Caco-2 (cell line): ENCODE results near the gene GNGT2. TPM values are rescaled to one million over a fixed set of nuclear protein-coding genes. Genes with fewer than 3 reads are reported as not detected.

Experiments
- BruUV-seq: library from RNA; stranded (reverse); fragments of 400-500 nt; replicated peaks from 2 replicates; lab custom pipeline; 2021; lab: Mats Ljungman, UMichigan
- CTCF ChIA-PET: fragments of 300-600 bp; sonication (Branson Sonifier 250); formaldehyde crosslinking; loops from one replicate; lab custom pipeline; 2022; ENCODE audit warnings: antibody characterized with exemption; lab: Charles Lee
- POLR2A ChIA-PET: fragments of 300-600 bp; sonication (Branson Sonifier 250); formaldehyde crosslinking; loops from one replicate; lab custom pipeline; 2022; ENCODE audit warnings: antibody characterized with exemption; lab: Charles Lee
- DNase-seq, 2 experiments: peaks; one replicate each; pipeline versions ENCODE4 v3.0.0 to v3.0.0-alpha.2; 2020 to 2022
- H3K27me3 ChIP-seq: replicated peaks from 2 replicates; pipeline ENCODE4 v1.6.0; 2011; ENCODE audit warnings: low read length; ENCODE audit not compliant: control insufficient read depth, insufficient read depth
- H3K36me3 ChIP-seq: 2 replicates; pipeline ENCODE4 v1.5.1; 2011; ENCODE audit warnings: low read length; ENCODE audit not compliant: control insufficient read depth, insufficient read depth
- H3K4me1 ChIP-seq: fragments of 250-450 bp; sonication (Bioruptor Pico); 2 replicates; pipeline ENCODE4 v1.5.1; 2020; ENCODE audit warnings: mild to moderate bottlenecking
- H3K4me3 ChIP-seq: 2 replicates; pipeline ENCODE4 v1.5.1; 2011; ENCODE audit warnings: low read depth, mild to moderate bottlenecking, control low read depth, low read length
- H3K9me3 ChIP-seq: fragments of 250-450 bp; sonication (Bioruptor Pico); 2 replicates; pipeline ENCODE4 v1.5.1; 2020; ENCODE audit warnings: mild to moderate bottlenecking, moderate library complexity
- H3K27ac Mint-ChIP-seq: one replicate; pipeline ENCODE4 v1.8.0; 2022; ENCODE audit warnings: mixed read lengths; ENCODE audit not compliant: unreplicated experiment
- H3K27me3 Mint-ChIP-seq: one replicate; pipeline ENCODE4 v1.8.0; 2022; ENCODE audit warnings: mixed read lengths; ENCODE audit not compliant: insufficient read depth, unreplicated experiment
- H3K36me3 Mint-ChIP-seq: one replicate; pipeline ENCODE4 v1.8.0; 2022; ENCODE audit warnings: mild to moderate bottlenecking, mixed read lengths; ENCODE audit not compliant: insufficient read depth, unreplicated experiment
- H3K4me1 Mint-ChIP-seq: one replicate; pipeline ENCODE4 v1.8.0; 2022; ENCODE audit warnings: low read depth, mixed read lengths; ENCODE audit not compliant: unreplicated experiment
- H3K4me3 Mint-ChIP-seq: one replicate; pipeline ENCODE4 v1.8.0; 2022; ENCODE audit warnings: mild to moderate bottlenecking, moderate library complexity, mixed read lengths; ENCODE audit not compliant: unreplicated experiment
- H3K9me3 Mint-ChIP-seq: one replicate; pipeline ENCODE4 v1.8.0; 2022; ENCODE audit warnings: mixed read lengths; ENCODE audit not compliant: unreplicated experiment
- intact Hi-C: fragments of 100-400 bp; cut with micrococcal nuclease; formaldehyde crosslinking; loops from one replicate; pipeline ENCODE4 v1.10.0; 2022; ENCODE audit not compliant: unreplicated experiment
- total RNA-seq: library from RNA; stranded (reverse); gene quantifications from 2 replicates; pipeline ENCODE4 v1.2.3, GENCODE V29; 2022
- TF ChIP-seq, protein P1 (sequence below), 2 experiments: fragments of 200-600 bp in 1 of 2; IDR thresholded peaks; 1 replicate in 1 of 2; 2 replicates in 1 of 2; pipeline versions ENCODE4 v1.5.1 to v1.8.0; 2011 to 2022; ENCODE audit warnings: antibody characterized with exemption in 1 of 2, control low read depth in 1 of 2, inconsistent platforms in 1 of 2, low read depth in 1 of 2, low read length in 1 of 2, mild to moderate bottlenecking in 1 of 2, moderate library complexity in 1 of 2; ENCODE audit not compliant: insufficient read depth in 1 of 2, severe bottlenecking in 1 of 2, unreplicated experiment in 1 of 2

The GNGT2 gene
- total RNA-seq, 1 experiment from 2014 or later: not detected

DNA sequence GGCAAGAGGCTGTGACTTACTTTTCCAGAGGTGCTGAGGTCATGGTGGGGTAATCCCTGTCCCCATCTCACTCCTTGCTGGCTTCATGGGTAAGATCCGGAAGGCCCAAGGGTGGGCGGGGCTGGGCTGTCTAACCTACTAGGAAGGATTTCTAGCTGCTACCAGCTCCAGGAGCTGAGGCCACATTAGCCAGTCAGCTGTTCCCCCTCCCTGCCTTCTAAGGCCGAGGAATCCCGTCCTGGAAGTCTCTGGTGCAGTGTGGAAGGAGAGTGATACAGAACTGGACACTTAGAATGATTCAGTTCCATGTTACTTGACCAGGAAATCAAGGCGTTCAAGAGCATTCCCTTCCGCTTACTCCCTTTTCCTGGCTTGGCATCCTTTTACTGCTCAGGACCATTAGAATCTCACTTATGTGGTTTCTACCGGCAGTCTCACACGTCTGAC, 8.9 kb downstream of the GNGT2 start:
- H3K9me3 Mint-ChIP-seq: no peaks in the 10 kb centered on the region
- no peak overlapping the region for H3K4me3 Mint-ChIP-seq
- Histone ChIP-seq H3K4me1 (peaks cover 9% of the 10 kb centered on the region), H3K9me3 (no peaks in the 10 kb centered on the region), H3K36me3 (no peaks in the 10 kb centered on the region), H3K27me3 (no peaks in the 10 kb centered on the region; the same call in 1 of the 2 replicates), H3K4me3 (no peak overlapping the region)
- POLR2A ChIA-PET: no interaction called here
- TF ChIP-seq, protein P1, sequence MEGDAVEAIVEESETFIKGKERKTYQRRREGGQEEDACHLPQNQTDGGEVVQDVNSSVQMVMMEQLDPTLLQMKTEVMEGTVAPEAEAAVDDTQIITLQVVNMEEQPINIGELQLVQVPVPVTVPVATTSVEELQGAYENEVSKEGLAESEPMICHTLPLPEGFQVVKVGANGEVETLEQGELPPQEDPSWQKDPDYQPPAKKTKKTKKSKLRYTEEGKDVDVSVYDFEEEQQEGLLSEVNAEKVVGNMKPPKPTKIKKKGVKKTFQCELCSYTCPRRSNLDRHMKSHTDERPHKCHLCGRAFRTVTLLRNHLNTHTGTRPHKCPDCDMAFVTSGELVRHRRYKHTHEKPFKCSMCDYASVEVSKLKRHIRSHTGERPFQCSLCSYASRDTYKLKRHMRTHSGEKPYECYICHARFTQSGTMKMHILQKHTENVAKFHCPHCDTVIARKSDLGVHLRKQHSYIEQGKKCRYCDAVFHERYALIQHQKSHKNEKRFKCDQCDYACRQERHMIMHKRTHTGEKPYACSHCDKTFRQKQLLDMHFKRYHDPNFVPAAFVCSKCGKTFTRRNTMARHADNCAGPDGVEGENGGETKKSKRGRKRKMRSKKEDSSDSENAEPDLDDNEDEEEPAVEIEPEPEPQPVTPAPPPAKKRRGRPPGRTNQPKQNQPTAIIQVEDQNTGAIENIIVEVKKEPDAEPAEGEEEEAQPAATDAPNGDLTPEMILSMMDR (IDR thresholded peaks at IDR 0.05; ENCODE audit: insufficient read depth in 1 of 2, low read depth in 1 of 2, low read length in 1 of 2, severe bottlenecking in 1 of 2, unreplicated experiment in 1 of 2): no peak
- DNase-seq: no peak
- intact Hi-C loops: no loop called here
- H3K27ac Mint-ChIP-seq: no peak overlapping the region
- H3K27me3 Mint-ChIP-seq: peaks cover 3% of the 10 kb centered on the region
- CTCF ChIA-PET: interaction anchor here (0.5 to 1.2 kb wide), 2 partner anchors 21 to 106 kb away, joined by 3 to 4 read pairs; no protein-coding TSS in a partner anchor
- BruUV-seq: no TSS peak
- H3K4me1 Mint-ChIP-seq: peaks cover 4% of the 10 kb centered on the region
- no peaks in the 10 kb centered on the region for H3K36me3 Mint-ChIP-seq

DNA sequence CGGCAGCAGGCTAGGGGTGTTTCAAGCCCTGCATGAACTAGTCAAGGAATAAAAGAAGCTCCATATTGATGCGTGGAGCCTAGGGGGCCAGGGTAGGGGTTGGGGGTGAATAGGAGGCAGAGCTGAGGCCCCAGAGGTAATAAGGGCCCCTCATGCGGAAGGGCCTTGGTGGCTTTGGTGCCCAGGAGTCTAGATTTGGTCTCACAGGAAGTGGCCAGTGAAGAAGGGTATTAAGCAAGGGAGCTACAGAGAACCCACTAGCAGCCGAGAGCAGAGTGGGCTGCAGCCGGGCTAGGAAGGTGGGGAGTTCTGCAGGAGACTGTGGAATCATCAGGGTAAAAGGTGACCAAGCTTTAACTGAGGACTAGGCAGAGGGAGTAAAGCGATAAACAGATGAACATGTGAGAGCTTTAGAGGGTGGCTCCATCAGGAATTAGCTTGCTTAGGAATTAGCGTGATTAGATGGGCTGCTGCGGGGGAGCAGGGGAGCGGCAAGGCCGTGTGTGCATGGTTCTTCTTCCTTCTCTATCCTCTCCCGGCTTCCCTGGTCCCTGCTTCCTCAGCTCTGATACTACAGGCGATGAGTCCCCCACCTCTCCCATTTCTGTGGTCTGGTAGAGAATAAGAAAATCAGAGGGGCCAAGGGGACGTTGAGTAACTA, 9.8 kb downstream of the GNGT2 start:
- no peaks in the 10 kb centered on the region for H3K9me3 Mint-ChIP-seq
- no TSS peak for BruUV-seq
- TF ChIP-seq, protein P1 (IDR thresholded peaks at IDR 0.05; ENCODE audit: insufficient read depth in 1 of 2, low read depth in 1 of 2, low read length in 1 of 2, severe bottlenecking in 1 of 2, unreplicated experiment in 1 of 2): no peak
- ChIA-PET CTCF (interaction anchor here (0.6 to 2.1 kb wide), 4 partner anchors 12 to 168 kb away, joined by 3 to 7 read pairs (median 3); no protein-coding TSS in a partner anchor), POLR2A (interaction anchor here (0.5 kb wide), 1 partner anchor 51 kb away, joined by 4 read pairs; no protein-coding TSS in a partner anchor)
- no peaks in the 10 kb centered on the region for H3K9me3 ChIP-seq
- peaks cover 9% of the 10 kb centered on the region for H3K4me1 ChIP-seq
- H3K4me3 ChIP-seq: no peak overlapping the region
- no peaks in the 10 kb centered on the region for H3K36me3 ChIP-seq
- H3K27me3 ChIP-seq: no peaks in the 10 kb centered on the region; the same call in 1 of the 2 replicates
- no peak overlapping the region for H3K4me3 Mint-ChIP-seq
- H3K27ac Mint-ChIP-seq: no peak overlapping the region
- intact Hi-C loops: no loop called here
- peaks cover 3% of the 10 kb centered on the region for H3K27me3 Mint-ChIP-seq
- H3K36me3 Mint-ChIP-seq: no peaks in the 10 kb centered on the region
- H3K4me1 Mint-ChIP-seq: peaks cover 7% of the 10 kb centered on the region
- no peak for DNase-seq

DNA sequence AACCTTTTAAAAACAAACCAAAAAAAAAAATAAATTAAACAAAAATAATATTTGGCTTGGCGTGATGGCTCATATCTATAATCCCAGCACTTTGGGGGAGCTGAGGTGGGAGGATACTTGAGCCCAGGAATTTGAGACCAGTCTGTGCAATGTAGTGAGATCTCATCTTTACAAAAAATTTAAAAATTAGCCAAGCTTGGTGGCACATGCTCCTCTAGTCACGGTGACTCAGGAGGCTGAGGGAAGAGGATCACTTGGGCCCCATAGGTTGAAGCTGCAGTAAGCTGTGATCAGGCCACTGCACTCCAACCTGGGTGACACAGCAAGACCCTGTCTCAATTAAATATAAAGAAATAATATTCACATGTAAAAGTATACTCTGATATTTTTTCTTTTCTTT, 12.2 kb downstream of the GNGT2 start:
- no TSS peak for BruUV-seq

More for the DNA sequence above, 12.2 kb downstream of the GNGT2 start:
- Mint-ChIP-seq H3K9me3 (no peaks in the 10 kb centered on the region), H3K27ac (no peak overlapping the region), H3K4me3 (no peak overlapping the region), H3K4me1 (peaks cover 12% of the 10 kb centered on the region), H3K27me3 (no peaks in the 10 kb centered on the region), H3K36me3 (no peaks in the 10 kb centered on the region)
- POLR2A ChIA-PET: no interaction called here
- no peaks in the 10 kb centered on the region; the same call in 1 of the 2 replicates for H3K27me3 ChIP-seq
- no peaks in the 10 kb centered on the region for H3K9me3 ChIP-seq
- H3K4me3 ChIP-seq: no peak overlapping the region
- H3K4me1 ChIP-seq: peaks cover 9% of the 10 kb centered on the region
- CTCF ChIA-PET: interaction anchor here (0.6 to 1.0 kb wide), 4 partner anchors 9 to 29 kb away, joined by 3 to 6 read pairs (median 4); no protein-coding TSS in a partner anchor
- intact Hi-C loops: loop anchor here (10.0 kb wide), 1 partner anchor 243 kb away; no protein-coding TSS in a partner anchor
- TF ChIP-seq, protein P1 (IDR thresholded peaks at IDR 0.05; ENCODE audit: insufficient read depth in 1 of 2, low read depth in 1 of 2, low read length in 1 of 2, severe bottlenecking in 1 of 2, unreplicated experiment in 1 of 2): no peak
- no peak for DNase-seq
- H3K36me3 ChIP-seq: no peaks in the 10 kb centered on the region
